ENCODE measurements around the gene CAP2.
A peak's percentile ranks its signal among the peaks of the same experiment; 100 is the strongest.
"Not testable (repeated sequence)": the region's sequence is repeated elsewhere in the genome, so short reads cannot be mapped to it uniquely, and the experiment has no call there.

CAP2 gene

DNA sequence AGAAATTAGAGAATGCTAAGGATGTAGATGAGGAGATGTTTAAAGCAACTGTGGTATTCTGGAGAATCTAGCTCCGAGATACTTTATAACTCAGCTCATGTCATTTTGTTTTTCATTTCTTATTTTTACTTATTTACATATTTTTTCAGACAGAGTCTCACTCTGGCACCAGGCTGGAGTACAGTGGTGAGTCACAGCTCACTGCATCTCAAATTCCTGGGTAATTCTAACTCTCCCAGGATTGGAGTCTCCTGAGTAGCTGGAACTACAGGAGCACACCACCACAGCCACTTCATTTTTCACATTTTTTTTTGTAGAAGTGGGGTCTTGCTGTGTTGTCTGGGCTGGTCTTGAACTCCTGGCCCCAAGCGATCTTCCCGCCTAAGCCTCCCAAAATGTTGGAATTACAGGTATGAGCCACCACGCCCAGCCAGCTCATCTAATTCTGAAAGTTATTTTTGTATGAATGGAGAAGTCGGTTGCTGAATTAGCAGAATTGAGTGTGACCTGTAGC, 112.4 kb downstream of the CAP2 start:
- peak; percentile 56 for DNase-seq

DNA sequence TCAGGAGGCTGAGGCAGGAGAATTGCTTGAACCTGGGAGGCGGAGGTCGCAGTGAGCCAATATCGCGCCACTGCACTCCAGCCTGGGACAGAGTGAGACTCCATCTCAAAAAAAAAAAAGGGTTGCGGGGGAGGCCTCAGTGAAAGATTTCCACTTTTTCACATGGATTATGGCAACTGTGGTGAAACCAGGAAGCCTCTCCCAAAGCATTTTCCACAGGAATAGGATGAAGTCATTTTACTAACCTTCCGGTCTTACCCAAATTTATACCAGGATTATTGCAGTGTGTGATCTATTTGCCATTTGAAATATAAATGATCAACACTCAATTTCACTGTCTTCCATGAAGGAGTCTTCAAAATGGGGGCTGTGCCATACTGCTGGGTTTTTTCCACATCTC, 113.1 kb downstream of the CAP2 start:
- no peak for DNase-seq

DNA sequence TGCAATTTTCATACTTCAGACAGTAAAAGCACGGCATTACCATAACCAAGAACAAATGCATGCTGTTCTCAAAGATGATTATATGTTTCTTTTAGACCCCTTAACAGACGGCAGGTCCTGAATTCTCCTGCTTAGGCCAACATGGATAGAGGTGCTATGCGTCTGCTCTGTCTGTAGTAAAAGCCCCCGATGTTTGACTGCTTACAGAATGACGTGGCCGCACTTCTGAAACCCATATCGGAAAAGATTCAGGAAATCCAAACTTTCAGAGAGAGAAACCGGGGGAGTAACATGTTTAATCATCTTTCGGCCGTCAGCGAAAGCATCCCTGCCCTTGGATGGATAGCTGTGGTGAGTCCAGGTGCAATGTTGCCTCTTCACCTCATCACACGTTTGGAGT, 113.6 kb downstream of the CAP2 start:
- DNase-seq = no peak

DNA sequence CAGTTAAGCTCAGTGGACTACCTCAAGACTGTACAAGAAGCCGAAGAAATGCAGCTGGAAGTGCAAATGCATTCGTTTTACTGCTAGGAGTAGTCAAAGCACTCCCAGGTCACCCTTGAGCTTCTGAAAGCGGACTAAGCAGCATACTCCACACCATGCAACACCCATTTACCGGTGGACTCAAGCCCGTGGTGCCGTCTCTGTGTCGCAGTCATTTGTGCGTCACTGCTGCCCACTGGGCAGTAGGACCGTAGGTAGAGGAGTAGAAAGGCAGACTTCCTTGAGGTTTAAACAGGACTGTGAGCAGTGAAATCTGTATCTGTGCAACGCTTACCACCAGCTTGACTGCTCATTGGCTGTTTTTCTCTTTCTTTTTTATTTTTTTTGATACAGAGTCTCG, 117.7 kb downstream of the CAP2 start:
- DNase-seq = no peak

DNA sequence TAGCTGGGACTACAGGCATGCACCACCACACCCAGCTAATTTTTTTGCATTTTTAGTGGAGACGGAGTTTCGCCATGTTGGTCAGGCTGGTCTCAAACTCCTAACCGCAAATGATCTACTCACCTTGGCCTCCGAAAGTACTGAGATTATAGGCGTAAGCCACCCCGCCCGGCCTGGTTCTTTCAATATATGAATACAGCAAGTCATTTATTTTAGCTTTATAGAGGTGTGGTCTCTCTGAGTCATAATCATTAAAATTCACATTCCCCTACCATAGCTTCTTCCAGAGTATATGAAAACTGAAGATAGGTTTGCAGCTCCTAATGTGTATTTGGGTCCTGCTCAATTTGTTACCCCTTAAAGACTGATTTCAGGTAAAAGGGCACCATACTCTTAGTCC, 118.2 kb downstream of the CAP2 start:
- DNase-seq = no peak

DNA sequence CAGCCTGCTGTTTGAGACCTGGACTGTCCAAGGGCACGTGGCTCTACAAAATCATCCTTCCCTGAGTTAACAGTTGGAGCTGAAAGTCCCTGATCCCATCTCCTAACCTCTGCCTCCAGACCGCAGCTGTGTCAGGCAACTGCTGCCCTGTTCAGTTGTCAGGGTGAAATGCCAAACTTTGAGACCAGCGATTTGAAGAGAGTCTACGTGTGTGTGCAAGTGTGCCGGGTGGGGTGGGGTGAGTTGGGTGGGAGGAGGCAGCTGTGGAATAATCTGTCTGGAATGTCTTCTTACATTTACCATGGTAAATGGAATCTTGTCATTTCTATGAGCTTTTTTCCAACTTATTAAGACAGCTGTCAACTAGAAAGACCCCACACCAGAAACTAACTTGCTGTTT, 125.7 kb downstream of the CAP2 start:
- DNase-seq = no peak

DNA sequence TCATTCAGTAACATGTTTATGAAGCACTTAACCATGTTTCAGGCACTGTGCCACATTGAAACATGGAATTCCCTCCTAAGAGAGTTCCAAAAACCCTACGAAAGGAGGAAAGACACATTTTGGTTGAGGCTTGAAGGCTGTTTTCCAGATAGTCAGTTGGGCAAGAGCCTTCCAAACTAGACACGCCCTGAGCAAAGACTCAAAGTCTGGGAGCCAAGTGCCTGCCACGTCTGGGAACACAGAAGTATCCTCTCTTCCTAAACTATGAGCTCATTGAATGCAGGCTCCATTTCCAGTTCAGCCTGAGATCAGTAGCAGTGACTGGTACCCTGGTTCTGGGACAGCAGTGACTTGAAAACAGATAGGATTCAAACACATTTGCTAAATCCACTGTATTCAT, 132.2 kb downstream of the CAP2 start:
- DNase-seq = no peak

DNA sequence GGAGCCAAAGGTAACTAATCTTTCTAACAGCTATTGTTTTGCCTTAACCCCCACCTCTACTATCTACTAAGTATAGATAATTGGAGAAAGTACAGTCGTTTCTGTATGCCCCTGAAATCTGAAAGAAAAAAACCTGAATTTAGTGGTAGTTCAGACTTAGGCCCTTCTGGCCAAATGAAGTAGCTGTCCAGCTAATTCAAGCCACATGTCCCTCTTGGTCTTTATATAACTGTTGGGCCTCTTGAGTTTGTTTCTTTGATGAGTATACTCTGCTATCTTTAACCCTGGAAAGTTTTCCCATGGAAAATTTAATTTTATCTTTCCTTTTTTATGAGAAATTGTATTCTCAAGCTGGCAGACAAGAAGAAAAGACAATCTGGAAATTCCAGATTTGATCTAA, 133.7 kb downstream of the CAP2 start:
- DNase-seq = no peak

DNA sequence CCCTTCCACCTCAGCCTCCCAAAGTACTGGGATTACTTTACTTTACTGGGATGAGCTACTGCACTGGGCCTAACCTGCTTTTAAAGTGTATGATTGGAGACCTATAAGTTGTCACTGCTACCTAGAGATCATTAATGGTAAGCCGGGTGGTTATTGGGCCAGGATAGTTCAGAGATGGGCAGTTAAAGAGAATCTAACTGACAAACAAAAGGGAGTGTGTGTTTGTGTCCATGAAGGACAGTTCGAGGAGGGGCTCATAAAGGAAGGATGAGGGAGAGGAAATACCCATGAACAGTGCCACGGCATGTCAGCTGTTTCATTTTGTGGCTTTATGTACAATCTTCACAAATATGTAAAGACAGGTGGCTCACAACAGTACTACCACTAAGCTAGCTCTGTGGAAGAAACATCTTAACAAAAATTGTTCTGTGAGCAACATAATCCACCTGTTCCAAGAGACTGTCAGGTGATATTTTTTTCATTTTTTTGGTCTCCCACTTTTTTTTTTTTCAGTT, 137.0 kb downstream of the CAP2 start:
- no peak for DNase-seq

DNA sequence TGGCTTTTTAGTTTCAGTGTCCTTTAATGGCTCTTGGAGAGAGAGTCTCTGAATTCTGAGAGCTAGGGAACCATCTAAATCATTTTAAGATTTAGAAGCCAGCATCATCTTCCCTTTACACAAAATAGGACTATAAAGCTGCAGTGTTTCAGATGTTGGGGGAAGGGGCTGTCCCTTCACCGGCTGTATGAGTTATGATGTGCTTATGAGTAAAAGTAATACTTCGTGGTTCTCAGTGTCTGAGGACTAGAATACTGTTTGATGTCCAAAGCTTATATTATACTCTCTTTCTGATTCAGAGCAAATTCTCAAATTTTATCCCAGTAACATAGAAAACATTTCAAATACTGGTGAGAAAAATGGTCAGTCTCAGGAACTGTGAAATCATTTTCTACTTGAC, 143.2 kb downstream of the CAP2 start:
- DNase-seq = no peak

DNA sequence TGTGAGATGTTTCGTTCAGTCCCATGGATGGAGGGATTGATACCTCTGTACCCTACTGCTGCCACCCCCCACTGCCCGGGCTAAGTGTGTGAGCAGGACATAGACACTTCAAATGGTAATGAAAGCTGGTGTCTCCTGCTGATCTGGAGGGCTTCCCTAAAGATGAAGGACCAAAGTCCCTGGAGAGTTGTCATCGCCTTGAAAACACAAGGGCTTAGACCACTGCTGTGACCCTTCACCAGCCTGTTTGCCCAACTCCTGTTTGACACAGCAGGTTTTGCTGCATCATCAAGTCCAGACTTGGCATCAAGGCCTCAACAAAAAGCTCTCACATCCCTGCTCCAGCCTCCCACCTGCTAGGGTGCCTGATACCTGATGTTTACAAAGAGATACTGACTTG, 148.8 kb downstream of the CAP2 start:
- DNase-seq = no peak

DNA sequence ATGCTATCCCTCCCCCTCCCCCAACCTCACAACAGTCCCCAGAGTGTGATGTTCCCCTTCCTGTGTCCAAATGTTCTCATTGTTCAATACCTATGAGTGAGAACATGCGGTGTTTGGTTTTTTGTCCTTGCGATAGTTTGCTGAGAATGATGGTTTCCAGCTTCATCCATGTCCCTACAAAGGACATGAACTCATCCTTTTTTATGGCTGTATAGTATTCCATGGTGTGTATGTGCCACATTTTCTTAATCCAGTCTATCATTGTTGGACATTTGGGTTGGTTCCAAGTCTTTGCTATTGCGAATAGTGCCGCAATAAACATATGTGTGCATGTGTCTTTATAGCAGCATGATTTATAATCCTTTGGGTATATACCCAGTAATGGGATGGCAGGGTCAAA, 152.3 kb downstream of the CAP2 start:
- DNase-seq = not testable (repeated sequence)

DNA sequence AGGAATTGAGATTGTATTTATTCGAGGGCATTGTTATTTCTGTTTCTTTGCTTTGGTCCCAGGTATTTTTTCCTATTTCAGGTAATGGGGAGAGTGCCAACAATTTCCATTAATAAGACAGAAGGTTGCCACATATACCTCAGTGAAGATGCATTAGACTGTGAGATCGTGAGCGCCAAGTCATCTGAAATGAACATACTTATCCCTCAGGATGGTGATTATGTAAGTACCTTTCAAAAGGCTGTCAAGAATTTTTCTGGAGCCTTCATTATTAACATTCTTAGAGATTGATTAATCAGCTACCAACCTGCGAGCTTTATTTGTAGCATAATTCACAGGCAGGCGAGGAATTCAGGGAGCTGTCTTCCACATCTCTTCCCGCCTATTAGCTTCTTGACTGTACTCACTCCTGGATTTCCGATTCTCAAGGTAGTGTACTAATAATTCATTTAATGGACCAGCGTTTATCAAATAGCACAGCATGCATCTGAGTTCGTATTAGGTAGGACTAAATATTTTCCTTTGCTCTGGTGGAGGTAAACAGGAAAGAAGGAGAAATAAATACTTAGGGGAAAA, 158.1 kb downstream of the CAP2 start:
- DNase-seq = no peak

DNA sequence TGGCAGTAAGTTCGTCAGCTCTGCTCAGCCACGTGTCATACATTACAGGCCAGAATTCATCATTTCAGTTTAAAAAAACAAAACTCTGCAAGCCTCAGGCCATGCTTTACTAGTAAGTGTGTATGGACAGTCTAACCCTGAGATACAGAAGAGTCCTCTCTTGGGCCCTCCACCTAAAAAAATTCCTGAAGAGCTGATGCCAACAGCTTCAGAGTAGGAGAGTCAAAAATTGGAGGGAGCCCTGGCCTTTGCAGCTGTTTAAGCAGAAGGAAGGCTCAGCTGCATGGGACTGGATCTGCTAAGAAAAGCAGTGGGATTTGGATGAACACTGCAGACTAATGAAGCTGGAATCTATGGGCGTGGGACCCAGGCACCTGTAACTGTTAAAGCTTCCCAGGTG, 159.5 kb downstream of the CAP2 start:
- DNase-seq = no peak

DNA sequence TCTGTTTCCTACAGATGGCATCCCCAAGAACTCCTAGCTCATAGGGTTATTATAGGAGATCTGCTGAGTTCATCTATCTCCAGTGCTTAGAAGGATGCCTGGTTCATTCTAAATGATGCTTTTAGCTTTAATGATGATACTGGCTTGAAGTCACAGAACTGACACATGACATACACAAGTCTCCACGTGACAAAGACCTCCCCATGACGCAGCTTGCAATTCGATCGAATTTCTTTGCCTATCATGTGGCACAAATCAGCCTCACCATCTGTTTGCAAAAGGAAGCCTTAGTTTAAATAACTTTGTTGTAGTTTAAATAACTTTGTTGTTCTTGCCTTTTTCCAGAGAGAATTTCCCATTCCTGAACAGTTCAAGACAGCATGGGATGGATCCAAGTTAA, 162.6 kb downstream of the CAP2 start:
- no peak for DNase-seq

DNA sequence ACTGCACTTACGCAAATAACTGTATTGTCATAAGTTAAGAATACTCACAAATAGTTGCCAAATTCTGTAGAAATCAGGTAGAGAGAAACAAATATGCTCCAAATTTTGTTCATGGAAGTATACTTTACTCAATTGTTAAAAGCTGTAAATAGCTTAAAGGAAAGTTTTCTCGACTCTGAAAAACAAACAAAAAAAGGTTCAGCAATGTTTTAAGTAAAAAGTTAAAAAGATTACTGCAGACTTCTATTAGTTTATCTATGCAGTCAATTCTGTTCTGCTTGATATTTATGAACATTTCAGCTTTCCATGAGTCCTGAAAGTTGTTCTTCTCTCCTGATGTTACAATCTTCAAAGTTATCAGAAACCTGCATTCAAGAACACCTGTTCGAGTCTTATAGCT, 169.2 kb downstream of the CAP2 start:
- DNase-seq = no peak

DNA sequence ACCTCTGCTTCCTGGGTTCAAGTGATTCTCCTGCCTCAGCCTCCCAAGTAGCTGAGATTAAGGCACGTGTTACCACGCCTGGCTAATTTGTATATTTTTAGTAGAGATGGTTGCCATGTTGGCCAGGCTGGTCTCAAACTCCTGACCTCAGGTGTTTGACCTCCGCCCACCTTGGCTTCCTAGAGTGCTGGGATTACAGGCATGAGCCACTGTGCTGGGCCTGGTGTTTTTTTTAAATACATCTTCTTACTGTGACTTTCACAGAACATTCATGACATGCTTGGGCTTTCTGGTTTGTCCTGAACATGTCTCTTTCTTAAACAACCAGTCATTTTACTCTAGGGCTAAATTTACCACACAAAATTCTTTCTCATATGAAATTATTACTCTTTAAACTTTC, 172.0 kb downstream of the CAP2 start:
- no peak for DNase-seq

DNA sequence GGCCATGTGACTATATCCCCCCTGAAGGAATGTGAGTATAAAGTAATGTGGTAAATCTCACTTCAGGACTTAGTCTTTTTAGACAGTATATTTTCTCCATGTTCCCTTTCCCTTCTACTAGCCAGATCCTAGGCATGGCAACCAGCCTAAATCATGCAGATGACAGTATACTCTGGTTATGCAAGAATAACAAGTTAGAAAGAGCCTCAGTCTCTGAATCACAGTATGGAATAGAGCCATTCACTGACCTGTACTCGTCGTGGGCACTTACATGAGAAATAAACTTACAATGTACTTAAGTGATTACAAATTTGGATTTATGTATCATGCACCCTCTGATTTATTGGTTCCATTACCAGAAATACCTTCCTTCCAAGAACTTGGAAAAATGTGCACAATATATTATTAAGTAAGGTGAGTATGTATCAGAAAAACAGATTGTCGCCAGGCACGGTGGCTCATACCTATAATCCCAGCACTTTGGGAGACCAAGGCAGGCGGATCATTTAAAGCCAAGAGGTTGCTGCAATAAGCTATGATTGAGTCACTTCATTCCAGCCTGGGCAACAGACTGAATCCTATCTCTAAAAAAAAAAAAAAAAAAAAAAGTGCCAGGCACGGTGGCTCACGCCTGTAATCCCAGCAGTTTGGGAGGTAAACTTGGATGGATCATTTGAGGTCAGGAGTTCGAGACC, 181.6 kb downstream of the CAP2 start:
- peak; percentile 71 for DNase-seq

DNA sequence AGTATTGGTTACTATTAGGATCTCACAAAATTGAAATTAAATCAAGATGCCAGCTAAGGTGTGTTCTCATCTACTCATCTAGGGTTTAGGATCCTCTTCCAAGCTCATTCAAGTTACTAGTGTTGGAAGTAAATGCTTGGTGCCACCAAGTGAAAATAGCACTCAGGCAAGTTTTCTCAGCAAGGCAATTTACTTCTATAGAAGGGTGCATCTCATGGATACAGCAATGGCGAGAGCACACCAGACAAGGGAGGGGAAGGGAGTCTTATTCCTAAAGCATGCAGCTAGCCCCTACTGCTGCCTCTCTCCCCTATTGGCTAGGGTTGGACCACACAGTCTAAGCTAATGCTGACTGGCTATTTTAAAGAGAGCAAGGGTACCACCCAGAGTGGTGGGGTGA, 183.7 kb downstream of the CAP2 start:
- DNase-seq = no peak

DNA sequence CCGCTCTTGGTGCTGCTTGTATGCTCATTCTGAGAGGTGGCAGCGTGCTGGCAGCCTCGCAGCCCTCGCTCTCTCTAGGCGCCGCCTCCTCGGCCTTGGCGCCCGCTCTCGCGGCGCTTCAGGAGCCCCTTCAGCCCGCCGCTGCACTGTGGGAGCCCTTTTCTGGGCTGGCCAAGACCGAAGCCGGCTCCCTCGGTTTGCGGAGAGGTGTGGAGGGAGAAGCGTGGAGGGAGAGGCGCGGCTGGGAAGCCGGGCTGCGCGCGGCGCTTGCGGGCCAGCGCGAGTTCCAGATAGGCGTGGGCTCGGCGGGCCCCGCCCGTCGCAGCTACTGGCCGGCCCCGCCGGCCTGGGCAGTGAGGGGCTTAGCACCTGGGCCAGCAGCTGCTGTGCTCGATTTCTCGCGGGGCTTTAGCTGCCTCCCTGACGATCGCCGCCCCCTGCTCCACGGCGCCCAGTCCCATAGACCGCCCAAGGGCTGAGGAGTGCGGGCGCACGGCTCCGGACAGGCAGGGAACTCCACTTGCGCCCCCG, 187.2 kb downstream of the CAP2 start:
- peak; percentile 49 for DNase-seq

DNA sequence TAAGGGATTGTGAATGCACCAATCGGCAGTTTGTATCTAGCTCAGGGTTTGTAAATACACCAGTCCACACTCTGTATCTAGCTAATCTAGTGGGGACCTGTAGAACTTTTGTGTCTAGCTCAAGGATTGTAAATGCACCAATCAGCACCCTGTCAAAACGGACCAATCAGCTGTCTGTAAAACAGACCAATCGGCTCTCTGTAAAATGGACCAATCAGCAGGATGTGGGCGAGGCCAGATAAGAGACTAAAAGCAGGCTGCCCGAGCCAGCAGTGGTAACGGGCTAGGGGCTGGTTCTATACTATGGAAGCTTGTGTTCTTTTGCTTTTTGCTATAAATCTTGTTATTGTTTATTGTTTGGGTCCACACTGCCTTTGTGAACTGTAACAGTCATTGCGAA, 187.9 kb downstream of the CAP2 start:
- DNase-seq = not testable (repeated sequence)

DNA sequence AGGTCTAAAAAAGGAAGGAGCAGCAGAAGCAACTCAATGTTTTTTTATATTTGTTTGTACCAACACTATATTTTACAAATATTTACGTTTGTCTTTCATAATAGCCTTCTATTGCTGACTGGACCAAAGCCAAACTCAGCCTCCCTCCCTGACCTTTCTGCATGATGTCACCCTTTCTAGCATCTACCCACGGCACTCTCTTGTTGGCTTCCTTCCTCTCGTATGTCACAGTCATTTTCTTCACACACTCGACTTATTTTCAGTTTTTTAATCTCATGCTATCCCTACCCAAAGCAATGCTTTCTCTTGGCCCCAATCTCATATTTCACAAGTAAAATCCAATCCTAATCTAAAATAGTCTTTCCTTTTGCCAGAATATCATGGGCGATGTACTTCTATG, 190.4 kb downstream of the CAP2 start:
- DNase-seq = peak; percentile 21

DNA sequence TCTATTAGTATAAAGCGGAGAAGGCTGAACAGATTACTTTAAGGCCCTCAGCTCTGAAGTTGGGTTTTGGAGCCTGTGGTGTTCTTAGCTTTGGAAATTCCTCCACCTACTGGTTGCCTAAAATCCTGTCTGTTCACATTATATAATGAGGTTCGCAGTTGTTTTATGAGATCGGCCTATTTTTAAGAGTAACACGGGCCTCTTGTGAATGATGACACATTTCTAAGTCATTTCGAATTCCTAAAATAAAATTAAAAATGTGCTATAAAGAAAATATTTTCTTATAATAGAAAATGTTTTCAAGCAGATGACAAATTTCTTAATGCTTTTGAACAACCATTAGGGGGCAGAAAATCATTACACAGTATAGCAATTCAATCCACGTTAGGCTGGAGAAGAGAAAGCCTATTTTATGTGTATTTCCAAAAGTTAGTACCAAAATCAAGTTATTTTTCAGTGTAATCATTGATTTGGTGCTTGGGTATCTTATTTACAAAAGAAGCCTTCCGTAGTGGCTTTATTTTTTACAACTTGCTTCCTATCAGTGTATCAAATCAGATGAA, 190.9 kb downstream of the CAP2 start:
- DNase-seq = peak; percentile 71

Data from fibroblast of skin of abdomen (primary cell).